ENCODE results near the gene LKAAEAR1.

The LKAAEAR1 gene

DNA sequence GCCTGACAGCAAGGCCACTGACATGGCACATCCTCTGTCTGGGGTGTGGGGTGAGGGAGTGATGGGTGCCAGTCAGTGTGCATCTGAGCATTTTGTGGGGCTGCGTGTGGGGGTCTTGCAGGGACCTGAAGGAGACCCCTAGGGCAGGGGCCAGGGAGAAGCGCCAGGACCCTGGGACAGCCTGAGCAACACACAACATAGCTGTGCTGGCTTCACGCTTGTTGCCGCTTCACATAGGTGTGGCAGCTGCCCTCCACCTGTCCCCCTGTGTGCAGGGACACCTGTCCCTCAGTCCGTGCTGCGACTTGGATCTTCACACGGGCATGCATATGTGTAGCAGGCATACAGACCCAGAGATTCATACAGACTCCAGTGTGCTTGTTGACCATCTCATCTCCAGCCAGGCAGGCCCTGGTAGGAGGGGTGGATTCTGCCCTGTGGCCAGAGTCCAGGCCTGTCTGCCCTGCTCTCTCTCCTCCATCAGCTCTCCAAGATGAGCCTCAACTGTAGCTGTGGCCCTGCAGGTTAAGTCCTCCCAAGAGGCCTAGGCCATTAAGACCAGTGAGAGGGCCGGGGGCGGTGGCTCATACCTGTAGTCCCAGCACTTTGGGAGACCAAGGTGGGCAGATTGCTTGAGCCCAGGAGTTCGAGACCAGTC lies 26.3 kb upstream of the LKAAEAR1 start:
- DNase-seq: no peak

DNA sequence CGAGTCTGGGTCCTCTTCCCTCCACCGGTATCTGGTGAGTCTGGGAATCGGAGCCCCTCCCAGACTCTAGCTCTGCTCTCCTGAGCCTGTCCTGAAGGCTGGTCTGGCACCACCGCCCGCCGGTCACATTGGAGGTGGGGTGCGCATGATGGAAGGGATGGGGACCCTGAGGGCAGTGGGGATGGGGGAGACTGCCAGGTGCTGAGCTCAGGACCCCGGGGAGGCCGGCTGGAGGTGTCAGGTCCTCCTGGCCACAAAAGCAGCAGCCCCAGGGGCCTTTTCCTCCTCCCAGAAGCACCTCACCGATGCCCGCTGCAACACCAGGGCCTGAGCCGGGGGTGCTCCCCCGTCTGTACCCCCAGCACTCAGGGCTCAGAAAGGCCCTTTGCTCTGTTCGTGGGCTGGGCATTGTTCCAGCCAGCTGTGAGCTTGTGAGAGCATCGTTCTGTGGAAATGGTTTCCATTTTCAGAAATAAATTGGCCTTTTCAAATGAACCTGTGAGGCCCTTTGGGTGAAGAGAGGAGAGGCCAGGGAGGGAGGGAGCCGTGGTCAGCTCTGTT lies 25.7 kb upstream of the LKAAEAR1 start:
- no peak for DNase-seq

DNA sequence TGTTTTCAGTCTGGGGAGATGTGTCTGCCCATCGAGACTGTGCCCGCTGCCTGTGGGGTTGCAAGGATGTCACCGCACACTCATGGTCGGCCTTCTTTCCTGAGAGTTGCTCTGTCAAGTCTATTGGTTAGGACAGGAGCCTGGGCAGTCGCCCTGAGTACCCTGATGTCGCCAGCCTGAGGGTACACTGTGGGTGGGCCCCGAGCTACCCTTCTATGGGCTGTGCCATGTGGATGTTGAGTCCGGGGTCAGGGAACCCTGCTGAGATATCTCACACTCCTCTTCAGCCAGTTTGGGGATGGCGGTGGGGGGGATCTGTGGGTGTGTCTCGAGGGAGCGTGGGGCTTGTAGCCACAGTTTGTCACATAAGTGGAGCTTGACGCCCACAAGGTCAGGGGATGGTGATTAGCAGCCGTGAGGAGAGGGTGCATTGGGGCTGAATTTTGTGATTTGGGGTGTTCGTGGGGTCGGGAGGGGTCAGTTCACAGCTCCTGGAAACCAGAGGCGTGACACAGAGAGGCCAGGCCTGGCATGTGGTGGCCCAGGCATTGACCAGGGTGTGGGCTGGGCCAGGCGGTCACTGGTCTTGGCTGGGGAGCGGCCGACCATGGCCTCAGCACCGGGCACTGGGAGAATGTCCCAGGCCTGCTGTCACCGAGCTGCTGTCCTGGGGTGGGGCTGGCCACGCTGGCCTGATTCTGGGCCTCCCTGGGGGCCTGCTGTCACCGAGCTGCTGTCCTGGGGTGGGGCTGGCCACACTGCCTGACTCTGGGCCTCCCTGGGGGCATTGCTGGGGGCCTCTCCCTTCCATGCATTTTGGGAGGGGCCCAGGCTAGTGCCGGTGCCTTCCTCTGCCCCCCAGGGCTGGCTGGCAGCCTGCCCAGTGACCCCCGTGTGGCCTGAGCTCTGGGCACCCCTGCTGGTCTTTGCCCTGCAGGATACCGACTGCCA lies 24.8 kb upstream of the LKAAEAR1 start:
- no peak for DNase-seq

DNA sequence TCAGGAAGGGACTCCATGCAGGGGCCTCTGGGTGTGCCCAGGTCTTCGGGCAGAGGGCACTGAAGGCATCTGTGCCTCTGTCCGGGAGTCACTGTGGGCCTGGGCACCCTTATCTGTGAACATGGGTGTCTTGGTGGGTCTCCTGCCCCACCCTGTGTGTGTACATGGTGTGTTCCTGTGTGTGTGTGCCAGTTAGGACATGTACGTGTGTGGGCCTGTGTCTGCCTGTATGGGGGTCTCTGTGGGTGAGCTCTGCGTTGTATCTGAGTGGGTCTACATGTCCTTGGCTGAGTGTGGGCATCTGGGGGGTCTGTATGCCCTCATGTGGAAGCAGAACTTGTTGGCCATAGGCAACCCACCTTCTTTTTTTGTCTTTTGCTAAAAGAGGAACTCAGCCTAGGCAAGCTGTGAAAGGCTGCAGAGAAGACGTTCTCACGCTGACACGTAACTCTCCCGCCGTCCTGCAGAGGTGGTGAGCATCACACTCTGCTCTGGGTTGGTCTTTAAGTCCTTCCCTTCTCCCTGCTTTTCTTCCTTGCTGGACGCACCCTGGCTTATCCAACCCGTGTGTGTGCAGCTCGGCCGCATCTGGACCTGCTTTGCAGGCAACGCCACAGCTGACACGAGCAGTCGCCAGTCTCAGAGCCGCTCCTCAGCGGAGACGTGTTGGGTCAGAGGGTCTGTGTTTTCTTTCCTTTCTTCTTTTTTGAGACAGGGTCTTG lies 23.7 kb upstream of the LKAAEAR1 start:
- no peak for DNase-seq

DNA sequence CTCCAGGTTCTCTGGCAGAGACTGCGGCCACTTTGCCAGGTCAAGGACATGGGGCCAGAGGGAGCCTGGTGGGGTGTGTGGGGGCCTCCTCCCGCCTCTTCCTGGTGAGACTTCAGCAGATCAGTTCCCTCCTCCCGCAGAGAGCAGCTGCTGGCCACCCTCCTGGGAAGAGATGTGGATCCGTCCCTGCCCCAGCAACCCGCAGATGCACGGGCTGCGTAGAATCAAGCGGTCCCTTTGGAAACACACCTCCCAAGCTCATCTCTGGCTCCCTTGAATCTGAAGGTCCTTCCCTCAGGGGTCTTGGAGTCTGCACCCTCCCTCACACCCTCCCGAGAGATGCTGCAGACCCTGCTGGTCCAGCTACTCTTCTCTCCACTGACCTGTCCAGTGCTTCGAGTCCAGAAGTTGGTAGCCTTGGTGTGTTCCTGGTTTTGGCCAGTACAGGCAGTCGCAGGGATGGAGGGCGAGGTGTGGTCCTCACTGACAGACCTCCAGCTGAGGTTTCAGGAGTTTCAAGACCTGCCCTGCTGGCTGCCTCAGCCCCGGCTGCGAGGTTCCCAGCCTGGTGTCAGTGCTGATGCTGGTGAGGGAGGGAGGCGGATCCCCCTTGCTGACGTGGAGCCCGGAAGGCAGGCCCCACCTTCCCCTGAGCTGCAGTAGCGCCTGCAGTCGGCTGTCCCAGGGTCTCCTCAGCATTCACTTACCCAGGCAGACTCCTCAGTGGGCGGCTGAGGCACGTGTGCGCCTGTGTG lies 23.0 kb upstream of the LKAAEAR1 start, which contains the start of gene NPBWR2:
NPBWR2 (minus strand) TSS at position 585 of the 755 bp plus-strand sequence. CDS start 734 bp downstream, outside the sequence.
- no peak for DNase-seq

DNA sequence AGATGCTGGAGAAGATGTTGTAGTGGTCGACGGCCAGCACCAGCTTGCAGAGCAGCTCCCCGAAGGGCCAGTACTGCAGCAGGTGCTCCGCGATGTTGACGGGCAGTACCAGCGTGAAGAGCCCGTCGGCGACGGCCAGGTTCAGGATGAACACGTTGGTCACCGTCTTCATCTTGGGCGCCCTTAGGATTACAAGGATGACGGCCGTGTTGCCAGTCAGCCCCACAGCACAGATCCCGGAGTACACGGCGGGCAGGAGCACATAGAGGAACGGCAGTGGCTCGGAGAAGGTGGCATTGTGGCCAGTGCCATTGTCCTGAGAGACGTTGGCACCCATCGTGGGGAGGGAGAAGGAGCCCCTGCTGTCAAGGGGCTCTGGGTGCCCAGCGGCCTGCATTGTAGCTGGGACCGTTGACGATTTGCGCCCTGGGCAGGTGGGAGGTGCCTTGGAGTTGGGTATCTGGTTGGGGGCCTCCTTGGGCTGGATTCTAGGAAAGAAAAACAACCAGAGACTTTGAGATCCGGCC lies 22.3 kb upstream of the LKAAEAR1 start:
- DNase-seq: no peak

DNA sequence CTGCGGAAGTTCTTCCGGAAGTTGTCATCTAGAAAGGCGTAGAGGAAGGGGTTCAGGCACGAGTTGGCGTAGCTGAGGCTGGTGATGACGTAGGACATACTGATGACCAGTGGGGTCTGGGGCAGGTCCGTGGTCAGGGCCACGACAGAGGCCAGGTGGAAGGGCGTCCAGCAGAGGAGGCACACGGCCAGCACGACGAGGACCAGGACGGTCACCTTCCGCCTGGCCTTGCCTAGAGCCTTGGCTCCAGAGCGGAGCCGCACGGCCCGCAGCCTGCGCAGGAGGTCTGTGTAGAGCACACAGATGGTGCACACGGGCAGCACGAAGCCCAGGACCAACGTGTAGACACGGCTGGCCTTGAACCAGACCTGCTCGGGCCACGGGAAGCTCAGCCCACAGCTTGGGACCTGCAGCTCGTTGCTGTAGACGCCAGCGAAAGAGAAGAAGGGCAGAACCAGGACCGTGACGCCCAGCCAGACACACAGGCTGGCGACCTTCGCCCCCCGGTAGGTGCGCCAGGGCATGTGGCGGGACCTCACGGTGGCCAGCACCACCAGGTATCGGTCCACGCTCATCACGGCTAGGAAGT lies 21.7 kb upstream of the LKAAEAR1 start:
- no peak for DNase-seq

DNA sequence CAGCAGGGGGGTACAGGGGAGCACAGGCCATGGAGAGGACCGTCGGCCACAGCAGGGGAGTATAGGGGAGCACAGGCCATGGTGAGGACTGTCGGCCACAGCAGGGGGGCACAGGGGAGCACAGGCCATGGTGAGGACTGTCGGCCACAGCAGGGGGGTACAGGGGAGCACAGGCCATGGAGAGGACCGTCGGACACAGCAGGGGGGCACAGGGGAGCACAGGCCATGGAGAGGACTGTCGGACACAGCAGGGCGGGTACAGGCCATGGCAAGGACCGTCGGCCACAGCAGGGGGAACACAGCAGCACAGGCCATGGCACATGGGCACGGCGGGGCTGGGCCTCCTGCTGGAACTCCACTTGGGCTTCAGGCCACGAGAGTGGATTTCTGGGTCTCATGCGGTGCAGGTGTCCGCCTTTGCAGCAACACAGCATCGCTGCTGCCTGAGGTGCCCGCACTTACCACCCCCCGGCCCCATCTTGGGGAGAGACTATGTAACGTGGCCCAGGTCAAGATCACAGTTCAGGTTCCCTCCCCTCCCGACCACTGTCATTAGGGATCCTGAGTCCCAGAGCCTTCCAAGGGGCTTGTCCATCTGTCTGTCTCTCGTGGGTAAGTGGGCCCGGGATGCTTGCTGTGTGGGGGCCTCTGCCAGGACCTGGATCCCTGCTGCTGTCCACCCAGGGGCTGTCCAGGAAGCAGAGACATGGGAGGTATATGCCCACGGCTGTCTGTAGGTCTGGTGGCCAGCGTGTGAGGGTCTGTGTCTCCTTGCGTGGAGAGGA lies 20.7 kb upstream of the LKAAEAR1 start:
- DNase-seq: no peak

DNA sequence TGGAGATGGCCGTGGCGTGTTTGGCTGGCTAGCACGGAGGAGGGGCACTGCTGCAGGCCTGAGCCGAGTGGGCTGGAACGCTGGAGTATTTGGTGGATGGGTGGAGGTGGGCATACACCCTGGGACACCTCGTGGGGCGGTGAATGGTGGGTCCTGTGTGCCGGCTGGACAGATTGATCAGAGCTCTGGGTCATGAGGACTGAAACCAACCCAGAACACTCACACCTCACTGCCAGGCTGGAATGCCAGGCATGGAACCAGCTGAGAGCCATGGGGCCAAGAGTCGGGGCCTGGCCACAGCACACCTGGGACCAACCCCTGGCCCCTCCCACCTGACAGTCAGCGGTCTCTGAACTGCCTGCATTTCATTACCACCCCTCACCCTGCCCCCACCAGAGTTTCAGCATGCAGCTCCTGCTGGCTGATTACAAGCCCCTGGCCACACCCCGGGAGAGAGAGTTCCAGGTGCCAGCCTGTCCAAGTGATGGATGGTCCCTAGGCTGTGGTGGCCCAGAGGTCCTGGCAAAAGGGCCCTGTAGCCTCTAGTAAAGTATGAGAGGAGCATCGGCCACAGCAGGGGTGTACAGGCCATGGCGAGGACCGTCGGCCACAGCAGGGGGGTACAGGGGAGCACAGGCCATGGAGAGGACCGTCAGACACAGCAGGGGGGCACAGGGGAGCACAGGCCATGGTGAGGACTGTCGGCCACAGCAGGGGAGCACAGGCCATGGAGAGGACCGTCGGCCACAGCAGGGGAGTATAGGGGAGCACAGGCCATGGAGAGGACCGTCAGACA lies 19.9 kb upstream of the LKAAEAR1 start:
- no peak for DNase-seq

DNA sequence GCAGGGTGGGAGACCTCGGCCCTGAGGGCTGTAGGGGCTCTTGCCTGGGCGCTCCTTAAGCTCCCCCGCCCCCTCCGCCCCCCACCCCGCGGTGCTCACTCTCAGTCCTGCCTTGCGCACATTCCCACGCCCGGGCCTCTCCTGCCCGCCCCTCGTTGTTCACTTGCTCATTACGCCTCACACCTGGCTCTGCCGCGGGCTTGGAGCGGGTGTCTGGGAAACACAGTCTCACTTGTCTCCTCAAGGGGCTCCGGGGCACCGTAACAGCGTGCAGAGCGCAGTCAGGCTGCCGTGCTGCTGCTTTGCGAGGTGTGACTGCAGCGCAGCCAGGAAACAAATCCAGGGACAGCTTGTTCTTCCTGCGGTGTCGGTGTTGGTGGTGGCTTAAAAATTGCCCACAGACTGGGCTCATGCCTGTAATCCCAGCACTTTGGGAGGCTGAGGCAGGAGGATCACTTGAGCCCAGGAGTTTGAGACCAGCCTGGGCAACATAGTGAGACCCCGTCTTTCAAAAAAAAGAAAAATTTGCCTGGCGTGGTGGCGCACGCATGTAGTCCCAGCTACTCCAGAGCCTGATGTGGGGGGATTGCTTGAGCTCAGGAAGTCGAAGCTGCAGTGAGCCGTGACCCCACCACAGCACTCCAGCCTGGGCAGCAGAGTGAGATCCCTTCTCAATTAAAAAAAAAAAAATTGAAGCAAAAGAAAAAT lies 18.6 kb upstream of the LKAAEAR1 start:
- DNase-seq: peak; percentile 51

DNA sequence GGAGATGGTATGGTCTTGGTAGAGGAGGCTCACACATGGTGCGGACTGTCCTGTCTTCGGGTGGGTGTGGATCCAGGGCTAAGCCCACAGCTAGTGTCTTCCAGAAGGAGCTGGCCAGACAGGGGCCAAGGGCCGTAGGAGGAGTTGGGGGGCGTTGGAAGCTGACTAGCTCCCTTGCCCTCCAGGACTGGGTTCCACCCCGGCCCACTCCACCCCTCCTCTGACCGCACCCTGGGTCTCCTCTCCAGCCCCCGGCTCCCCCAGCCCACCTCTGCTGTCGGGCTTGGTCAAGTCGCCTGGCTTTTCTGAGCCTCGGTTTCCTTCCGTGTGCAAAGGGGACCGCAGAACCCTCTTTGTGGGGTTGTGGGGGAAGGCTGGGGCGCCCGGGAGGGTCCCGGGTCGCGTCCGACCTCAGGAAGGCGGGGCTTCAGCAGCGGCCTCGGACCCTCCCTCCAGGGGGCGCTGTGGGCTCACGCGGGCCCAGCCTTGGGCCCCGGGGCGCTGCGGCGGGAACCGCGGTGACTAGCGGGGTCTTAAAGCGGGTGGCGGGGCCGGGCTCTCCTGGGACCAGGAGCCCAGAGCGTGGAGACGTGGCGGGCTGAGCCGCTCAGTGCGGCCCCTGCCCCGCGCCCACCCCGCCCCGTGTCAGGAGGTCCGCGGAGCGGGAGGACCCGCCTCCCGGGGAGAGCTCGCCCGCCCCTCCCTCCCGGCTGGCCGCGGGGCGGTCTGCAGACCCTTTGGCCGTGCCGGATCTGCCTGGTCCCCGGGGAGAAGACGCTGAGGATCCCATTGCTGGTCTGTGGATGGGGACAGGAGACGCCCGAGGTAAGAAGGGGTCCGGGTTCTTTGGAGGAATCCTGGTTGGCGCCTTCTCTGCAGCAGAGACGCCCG lies 17.8 kb upstream of the LKAAEAR1 start:
- peak; percentile 21 for DNase-seq

DNA sequence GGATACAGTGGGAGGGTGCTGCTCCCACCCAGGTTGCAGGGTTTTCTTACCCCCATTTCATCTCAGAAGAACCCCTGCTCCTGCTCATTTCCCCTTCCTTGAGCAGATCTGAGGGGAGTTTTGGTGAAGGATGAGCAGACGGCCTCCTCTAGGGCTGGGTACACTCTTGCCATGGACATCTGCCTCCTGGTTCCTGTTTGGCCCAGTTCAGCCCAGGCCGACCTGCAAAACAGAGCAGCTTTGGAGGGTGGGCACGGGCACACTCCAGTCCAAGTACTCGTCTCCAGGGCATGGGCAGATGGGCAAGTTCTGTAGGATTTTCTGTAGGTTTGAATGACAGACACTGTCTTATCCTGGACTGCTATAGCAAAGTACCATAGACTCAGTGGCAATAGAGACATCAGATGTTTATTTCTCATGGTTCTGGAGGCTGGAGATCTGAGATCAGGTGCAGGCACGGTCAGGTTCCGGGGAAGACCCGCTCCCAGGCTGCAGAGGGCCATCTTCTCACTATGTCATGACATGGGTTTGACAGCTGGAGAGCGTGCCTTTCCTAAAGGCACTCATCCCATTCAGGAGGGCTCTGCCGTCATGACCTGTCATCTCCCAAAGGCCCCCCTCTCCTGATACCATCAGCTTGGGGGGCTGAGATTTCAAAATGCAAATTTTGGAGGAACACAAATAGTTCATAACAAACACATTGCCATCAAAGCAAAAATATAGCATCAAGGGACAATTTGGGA lies 16.9 kb upstream of the LKAAEAR1 start:
- DNase-seq: no peak

DNA sequence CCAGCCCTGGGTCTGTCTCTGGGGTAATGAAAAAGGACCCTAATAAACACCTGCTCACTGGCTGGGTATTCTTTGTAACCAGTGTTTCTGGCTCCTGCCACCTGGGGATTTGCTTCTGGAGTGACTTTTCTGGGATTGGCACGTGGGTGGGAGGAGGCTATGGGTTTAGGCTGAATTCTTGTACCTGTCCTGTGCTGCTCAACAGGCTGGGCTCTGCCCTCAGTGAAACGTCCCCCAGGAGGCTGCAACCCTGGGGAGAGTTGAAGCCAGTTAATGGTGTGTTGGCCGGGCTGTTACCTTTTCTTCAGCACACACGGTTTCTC lies 16.3 kb upstream of the LKAAEAR1 start:
- DNase-seq: no peak

DNA sequence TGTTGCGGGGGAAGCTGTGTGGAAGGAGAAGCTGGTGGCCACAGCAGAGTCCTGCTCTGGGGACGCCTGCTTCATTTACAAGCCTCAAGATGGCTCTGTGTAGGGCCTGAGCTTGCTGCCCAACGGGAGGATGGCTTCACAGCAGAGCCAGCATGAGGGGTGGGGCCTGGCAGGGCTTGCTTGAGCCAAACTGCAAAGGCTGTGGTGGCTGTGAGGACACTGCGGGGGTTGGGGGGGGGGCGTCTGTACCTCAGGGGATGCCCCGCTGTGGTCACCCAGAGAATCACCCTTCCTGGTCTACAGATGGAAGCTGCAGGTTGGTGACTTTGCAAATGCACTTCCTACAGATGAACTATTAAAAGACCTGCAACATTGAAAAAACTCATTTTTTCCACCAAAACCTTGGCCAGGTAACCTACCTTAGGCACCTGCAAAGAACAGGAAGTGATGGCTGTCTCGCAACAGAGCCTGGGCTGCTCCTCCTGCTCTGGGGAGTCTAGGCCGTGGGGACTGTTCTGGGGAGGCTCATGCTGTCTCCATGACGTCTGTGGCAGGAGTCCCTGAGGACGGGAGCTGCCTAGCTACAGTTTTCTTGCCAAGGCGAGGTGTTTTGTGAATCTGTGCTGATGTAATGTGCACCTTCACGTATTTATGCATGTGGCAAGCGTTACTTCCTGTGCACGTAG lies 15.8 kb upstream of the LKAAEAR1 start:
- DNase-seq: no peak

DNA sequence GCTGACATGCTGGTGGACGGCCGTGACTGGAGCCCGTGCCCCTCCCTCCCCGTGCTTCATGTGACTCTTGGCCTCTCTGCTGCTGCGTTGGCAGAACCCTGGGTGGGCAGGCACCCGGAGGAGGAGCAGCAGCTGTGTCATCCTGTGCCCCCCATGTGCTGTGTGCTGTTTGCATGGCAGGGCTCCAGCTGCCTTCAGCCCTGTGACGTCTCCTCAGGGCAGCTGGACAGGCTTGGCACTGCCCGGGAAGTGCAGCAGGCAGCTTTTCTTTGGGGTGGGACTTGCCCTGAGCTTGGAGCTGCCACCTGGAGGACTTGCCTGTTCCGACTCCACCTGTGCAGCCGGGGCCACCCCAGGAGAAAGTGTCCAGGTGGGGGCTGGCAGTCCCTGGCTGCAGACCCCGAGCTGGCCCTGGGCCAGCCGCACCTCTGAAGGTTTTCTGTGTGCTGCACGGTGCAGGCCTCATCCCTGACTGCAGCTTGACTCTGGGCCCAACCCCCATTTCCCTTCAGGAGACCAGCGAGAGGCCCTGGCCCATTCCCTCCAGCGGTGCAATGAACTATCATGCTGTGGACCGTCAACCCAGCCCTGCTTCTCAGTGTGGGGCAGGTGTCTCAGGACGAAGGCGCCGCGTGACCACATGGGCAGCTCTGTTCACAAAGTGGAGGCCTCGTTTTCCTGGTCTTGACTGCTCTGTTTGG lies 15.0 kb upstream of the LKAAEAR1 start:
- DNase-seq: no peak

DNA sequence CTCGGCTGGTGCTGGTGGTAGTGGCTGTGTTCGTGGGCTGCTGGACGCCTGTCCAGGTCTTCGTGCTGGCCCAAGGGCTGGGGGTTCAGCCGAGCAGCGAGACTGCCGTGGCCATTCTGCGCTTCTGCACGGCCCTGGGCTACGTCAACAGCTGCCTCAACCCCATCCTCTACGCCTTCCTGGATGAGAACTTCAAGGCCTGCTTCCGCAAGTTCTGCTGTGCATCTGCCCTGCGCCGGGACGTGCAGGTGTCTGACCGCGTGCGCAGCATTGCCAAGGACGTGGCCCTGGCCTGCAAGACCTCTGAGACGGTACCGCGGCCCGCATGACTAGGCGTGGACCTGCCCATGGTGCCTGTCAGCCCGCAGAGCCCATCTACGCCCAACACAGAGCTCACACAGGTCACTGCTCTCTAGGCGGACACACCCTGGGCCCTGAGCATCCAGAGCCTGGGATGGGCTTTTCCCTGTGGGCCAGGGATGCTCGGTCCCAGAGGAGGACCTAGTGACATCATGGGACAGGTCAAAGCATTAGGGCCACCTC lies 14.3 kb upstream of the LKAAEAR1 start:
- no peak for DNase-seq
